GM10266 (cell line): ENCODE measurements around the gene ADK.

ENCODE experiments used
- DNase-seq: peaks from one replicate; pipeline ENCODE4 v3.0.0; 2012; ENCODE audit errors: extremely low spot score
- CTCF ChIP-seq: IDR thresholded peaks from 2 replicates; pipeline ENCODE4 v1.5.1; 2012; ENCODE audit warnings: mild to moderate bottlenecking, low read depth; ENCODE audit not compliant: control insufficient read depth, insufficient read depth; ENCODE audit errors: missing control alignments

Gene ADK

DNA sequence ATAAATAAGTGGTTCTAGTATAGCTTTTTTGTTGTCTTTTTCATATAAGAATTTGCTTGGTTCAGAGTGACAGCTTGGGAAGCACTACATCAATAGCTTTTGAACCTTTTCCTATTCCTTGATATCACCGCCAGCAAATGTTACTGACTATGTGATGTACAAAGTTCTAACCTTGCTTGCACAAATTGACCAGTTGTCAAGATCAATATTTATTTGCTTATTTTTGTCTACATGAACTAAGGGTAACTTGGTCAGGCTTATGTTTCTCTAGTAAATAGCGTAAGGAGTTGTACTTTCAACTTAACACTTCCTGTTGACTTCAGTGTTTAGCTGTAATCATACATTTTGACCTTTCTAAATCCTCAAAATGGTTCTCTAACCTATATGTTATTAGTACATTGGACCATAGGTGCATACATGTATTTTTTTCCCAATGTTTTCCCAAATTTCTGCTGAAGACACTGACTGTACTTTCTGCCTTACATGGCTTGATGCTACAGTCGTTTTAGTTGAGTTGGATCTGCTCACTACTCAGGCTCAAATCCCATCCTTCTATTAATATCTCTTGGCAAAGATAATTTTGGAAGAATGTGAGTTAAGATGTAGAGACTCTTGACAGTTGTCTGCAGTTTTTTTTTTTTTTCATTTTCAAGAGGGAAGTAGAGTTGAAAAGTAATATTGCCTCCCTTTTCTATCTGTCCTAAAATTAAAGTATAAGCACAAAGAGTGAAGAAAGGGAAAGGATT is 436.3 kb downstream of the ADK start:
- TF ChIP-seq CTCF = no peak

GRCh38 chr10:74589226-74589673 is 438.2 kb downstream of the ADK start:
- DNase-seq = peak; percentile 42
- TF ChIP-seq CTCF = no peak

More for the DNA sequence above, 436.3 kb downstream of the ADK start:
- no peak for DNase-seq

GRCh38 chr10:74589851-74590250 is 438.8 kb downstream of the ADK start:
- DNase-seq = no peak
- TF ChIP-seq CTCF = no peak

- DNase-seq = no peak
- TF ChIP-seq CTCF = no peak
Observed at GRCh38 chr10:74593470-74593869, 442.4 kb downstream of the ADK start.

GRCh38 chr10:74596713-74597112 is 445.7 kb downstream of the ADK start:
- TF ChIP-seq CTCF = no peak
- no peak for DNase-seq

DNA sequence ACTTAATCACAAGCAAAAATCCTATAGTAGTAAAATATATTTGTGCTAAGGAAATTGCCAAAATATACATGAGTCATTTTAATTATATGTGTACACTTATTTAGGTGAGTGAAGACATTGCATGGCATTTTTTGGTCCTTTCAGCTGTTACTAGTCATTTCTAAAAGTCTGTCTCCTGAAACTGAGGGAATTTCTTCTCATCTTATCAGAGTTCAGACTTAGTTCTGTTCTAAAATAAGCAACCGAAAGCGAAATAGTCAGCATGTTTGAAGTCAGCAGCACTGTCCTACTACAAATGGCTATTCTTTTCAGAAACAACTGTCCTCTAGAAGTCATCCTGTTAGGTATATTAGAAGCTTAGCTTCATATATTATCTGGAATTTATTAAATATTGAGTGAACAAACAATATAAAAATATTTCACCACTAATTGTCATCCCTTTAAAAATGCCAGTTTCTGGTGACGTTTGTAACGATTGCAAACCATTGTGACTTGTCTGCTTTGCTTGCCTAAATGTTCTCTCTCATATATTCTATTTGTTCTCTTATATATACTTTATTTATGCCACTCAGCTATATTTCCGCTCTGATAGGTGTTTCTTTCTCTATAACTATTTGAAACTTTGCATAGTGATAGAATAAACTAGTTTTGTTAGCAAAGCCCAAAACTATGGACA is 448.0 kb downstream of the ADK start:
- TF ChIP-seq CTCF = no peak
- peak; percentile 39 for DNase-seq

DNA sequence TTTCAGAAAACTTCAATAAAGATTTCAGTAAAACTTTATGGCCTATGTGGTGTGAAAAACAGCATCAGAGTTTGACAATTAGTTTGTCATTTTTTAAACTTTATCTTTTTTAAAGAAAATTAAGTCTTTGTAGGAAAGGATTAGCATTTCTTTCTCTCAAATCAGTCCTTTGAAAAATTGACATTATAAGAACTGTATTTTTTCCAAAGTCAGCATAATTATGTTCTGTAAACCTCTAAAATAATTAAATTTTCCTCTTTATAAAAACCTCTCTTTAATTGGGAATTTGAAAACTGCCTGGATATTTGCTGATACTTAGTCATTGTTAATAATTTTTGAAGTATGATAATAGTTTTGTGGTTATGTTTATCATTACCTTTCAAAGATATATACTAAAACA is 448.7 kb downstream of the ADK start:
- TF ChIP-seq CTCF = no peak
- no peak for DNase-seq
